HG02943 (cell line): ENCODE data around the gene PPP1R12B.
"Not testable (repeated sequence)": the region's sequence is repeated elsewhere in the genome, so short reads cannot be mapped to it uniquely, and the experiment has no call there.

Experiments
- ATAC-seq: cut with Tn5 transposase; IDR thresholded peaks from one replicate; pipeline ENCODE4 v1.9.1; 2021; ENCODE audit warnings: mild to moderate bottlenecking, low read depth, moderate library complexity; ENCODE audit not compliant: unreplicated experiment

The PPP1R12B gene

DNA sequence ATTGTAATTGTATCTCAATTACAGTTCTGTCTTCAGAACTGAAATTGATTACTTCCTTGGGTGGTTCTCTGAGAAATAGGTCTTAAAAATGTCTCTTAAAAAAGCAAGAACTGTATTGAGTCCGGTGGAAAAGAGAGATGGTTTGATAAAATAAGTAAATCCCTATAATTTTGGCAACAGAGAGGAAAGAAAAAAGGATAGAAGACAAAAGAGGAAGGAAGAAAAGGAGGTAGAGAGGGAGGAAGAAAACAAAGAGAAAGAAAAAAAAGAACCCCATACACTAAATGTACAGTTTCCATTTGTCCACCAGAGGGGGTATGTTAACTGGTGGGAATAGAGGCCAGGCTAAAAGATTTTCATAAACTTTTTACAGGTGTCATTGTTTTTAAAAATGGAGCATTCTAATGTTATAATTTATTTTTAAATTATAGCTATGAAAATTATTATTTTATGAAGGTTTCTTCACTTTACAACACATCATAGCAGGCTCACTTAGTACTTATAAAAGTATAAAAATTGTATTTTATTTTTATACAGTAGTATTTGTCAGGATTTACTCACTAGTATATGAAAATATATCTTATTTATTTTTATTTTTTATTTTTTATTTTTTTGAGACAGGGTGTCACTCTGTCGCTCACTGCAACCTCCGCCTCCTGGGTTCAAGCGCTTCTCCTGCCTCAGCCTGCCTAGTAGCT is 4.7 kb upstream of the PPP1R12B start:
- no peak for ATAC-seq

GRCh38 chr1:202348005-202348508 is 442 bp upstream of the PPP1R12B start:
- ATAC-seq = no peak

- no peak for ATAC-seq
These were observed 868 bp downstream of the PPP1R12B start for GRCh38 chr1:202349206-202349928.

- no peak for ATAC-seq
These were observed 3.2 kb downstream of the PPP1R12B start for GRCh38 chr1:202351725-202352124.

DNA sequence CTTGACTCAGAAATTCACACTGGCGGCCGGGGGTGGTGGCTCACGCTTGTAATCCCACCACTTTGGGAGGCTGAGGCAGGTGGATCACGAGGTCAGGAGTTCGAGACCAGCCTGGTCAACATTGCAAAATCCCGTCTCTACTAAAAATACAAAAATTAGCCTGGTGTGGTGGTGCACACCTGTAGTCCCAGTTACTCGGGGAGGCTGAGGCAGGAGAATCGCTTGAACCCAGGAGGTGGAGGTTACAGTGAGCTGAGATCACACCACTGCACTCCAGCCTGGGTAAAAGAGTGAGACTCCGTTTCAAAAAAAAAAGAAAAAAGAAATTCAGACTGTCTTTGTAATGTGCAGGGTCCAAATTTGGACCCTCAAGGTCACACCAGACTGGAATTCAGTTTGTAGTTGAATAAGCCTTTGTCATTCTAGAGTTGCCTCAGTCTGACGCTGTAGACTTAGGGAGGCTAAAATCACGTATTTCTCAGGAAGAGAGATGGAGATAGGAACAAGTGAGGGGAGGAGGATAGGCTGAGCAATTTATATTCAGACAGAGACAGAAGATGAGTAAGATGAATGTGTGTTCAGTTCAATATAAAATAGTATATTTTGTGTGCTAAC is 4.2 kb downstream of the PPP1R12B start:
- ATAC-seq = not testable (repeated sequence)

GRCh38 chr1:202355944-202356553 is 7.5 kb downstream of the PPP1R12B start:
- no peak for ATAC-seq

DNA sequence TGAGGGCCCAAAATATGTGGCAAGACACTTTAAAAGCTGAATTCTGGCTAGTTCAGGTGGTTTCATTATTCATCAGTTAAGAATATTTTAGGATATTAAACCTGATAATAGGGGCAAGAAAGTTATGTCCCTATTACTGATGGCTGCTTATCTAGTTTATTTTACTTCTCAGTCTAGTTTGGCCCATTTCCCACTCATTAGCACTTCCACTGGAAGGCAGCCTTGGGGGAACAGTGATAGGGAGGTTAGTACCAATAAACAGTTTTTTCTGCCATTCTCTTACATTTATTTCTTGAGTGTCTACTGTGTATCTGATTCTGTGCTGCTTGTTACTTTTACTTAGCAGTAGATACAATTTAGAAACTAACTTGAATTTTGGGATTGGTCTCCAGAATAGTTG is 9.0 kb downstream of the PPP1R12B start:
- ATAC-seq = no peak

DNA sequence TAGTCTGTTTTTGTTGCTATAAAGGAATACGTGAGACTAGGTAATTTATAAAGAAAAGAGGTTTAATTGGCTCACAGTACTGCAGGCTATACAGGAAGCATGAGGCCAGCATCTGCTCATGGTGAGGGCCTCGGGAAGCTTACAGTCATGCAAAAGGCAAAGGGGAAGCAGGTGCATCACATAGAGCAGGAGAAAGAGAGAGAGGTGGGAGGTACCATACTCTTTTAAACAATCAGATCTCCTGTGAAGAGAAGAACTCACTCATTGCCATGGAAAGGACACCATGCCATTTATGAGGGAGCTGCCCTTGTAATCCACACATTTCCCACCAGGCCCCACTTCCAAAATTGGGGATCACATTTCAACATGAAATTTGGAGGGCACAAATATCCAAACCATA is 12.7 kb downstream of the PPP1R12B start:
- ATAC-seq = no peak

- ATAC-seq = no peak
These were observed 13.2 kb downstream of the PPP1R12B start for GRCh38 chr1:202361701-202362100.

GRCh38 chr1:202362212-202362611 is 13.7 kb downstream of the PPP1R12B start:
- ATAC-seq = no peak

DNA sequence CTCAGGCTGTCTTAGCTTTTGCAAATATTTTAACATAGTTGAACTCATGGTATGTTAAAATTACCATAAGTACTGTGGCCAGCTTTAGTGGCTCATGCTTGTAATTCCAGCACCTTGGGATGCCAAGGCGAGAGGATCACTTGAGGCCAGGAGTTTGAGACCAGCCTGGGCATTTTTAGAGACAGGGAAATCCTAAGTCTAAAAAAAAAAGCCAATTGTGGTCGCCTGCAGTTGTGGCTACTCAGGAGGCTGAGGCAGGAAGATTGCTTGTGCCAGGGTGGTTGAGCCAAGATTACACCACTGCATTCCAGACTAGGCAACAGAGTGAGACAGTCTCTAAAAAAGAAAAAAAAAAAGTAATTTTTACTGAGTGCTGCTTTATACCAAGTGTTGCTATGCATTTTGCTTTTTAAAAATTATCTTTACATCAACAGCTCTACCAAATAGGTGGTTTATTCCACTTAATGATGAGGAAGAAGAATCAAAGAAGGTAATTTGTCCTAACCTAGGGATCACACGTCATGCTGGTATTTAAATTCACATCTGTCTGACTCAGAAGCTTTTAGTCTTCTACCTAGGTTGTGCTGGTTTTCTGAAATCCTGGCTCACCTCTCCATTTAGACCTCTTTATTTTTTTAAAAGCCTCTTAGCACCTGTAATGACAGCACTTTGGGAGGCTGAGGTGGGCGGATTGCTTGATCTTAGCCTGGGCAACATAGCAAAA is 16.8 kb downstream of the PPP1R12B start:
- no peak for ATAC-seq

- no peak for ATAC-seq
These were observed 18.8 kb downstream of the PPP1R12B start for GRCh38 chr1:202367271-202367670.

DNA sequence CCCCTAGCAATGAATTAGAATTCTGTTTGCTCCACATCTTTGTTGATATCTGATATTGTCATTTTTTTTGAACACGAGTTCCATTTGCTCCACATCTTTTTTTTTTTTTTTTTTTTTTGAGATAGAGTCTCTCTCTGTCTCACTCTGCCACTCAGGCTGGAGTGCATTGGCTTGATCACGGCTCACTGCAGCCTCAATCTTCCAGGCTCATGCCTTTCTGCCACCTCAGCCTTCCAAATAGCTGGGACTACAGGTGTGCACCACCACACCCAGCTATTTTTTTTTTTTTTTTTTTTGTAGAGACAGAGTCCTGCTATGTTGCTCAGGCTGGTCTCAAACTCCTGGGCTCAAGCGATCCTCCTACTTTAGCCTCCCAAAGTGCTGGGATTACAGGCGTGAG is 22.4 kb downstream of the PPP1R12B start:
- not testable (repeated sequence) for ATAC-seq

DNA sequence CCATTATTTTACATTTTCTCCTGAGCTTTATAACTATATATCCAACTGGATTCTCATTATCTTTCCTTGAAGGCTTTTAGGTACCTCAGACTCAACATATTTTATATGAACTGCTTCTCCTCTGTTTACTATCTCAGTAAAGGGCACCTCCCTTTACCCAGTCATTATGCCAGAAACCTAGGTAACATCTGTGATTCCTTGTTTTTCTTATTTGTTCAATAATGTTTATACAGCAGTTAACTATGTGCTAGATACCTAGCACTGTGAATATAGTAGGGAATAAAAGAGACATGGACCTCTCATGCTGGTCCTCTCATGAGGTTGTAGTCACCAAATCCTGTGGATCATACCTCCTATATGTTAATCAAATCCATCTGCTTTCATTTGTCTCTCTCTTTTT is 25.6 kb downstream of the PPP1R12B start:
- no peak for ATAC-seq

DNA sequence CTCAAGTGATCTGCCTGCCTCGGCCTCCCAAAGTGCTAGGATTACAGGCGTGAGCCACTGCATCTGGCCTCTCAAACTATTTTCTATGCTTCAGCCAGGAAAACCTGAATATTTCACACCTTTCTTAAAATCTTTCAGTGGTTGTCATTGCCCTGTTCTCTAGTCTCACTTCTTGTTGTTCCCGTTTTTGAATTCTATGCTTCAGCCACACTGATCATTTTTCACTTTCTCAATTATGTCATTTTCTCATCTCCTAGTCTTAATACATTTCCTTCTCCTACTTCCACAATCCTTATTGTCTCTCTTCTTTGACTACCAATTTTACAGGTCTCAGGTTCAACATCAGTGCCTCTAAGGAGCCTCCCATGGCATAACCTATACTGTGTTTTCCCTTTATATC is 26.7 kb downstream of the PPP1R12B start:
- not testable (repeated sequence) for ATAC-seq

GRCh38 chr1:202376247-202376646 is 27.7 kb downstream of the PPP1R12B start:
- ATAC-seq = no peak

- not testable (repeated sequence) for ATAC-seq
These were observed 31.5 kb downstream of the PPP1R12B start for GRCh38 chr1:202379884-202380529.

DNA sequence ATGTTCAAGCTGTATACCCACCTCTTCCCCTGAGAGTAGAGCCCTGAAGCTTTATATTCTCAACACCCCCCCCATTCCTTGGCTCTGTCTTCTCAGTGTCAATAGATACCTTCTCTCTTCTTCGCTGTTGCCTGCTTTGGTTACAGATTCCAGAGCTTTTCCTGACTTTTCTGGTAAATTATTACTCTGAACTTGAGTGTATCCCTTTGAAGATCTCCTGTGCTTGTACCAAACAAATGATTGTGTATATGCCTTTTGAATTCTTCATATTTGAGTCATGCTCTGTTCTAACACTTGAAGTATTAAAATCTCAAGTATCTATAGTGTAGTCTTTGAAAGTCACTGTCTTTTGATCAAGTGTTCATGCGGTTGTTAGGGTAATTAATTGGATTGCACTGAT is 32.0 kb downstream of the PPP1R12B start:
- ATAC-seq = not testable (repeated sequence)

DNA sequence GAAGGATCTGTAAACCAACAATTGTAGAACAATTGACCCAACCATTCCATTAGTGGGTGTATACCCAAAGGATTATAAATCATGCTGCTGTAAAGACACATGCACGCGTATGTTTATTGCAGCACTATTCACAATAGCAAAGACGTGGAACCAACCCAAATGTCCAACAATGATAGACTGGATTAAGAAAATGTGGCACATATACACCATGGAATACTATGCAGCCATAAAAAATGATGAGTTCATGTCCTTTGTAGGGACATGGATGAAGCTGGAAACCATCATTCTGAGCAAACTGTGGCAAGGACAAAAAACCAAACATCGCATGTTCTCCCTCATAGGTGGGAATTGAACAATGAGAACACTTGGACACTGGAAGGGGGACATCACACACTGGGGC is 33.4 kb downstream of the PPP1R12B start:
- ATAC-seq = not testable (repeated sequence)

DNA sequence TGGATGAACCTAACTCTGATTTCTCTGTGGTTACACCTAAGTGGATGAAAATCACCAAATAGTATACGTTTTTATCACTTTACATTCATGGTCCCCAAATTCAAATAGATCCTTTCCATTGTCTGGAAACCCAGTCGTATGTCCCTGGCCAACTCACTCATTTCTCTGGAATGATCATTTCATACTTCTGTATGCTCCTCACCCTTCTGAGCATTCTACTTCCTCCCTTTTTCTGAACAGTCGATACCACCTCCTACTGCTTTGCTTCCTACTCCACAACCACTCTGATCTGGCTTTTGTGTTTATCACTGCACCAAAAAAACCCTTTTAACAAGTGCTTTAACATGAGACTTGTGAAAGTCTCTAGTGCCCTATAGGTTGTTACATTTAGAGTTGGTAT is 47.3 kb downstream of the PPP1R12B start:
- ATAC-seq = not testable (repeated sequence)
